Right lobe of liver (tissue), 6 donors: Measurements from ENCODE around the gene GSG1L. TPM values are rescaled to one million over a fixed set of nuclear protein-coding genes. Genes with fewer than 3 reads are reported as not detected.

Source experiments
- ATAC-seq, 4 donors: fragments of 200-7000 bp; cut with Tn5 transposase; one replicate each; pipeline ENCODE4 v1.9.1; 2020; ENCODE audit warnings: mild to moderate bottlenecking in 4 of 4, moderate library complexity in 4 of 4
- DNase-seq, 3 donors: peaks; one replicate each; pipeline ENCODE4 v3.0.0-alpha.2; 2020
- H3K27ac ChIP-seq, 3 donors: fragments of 200-600 bp; one replicate each; pipeline ENCODE4 v1.8.0; 2022
- H3K27me3 ChIP-seq, 2 donors: fragments of 200-600 bp; one replicate each; pipeline ENCODE4 v1.8.0; 2022
- H3K36me3 ChIP-seq, 4 donors: fragments of 200-600 bp; sonication (generic) in 1 of 4; one replicate each; pipeline versions ENCODE4 v1.5.1 to v1.8.0; 2017 to 2022; ENCODE audit warnings: control low read depth in 1 of 4
- H3K4me1 ChIP-seq, 4 donors: fragments of 200-600 bp; sonication (generic) in 1 of 4; one replicate each; pipeline versions ENCODE4 v1.5.1 to v1.8.0; 2017 to 2022; ENCODE audit warnings: control low read depth in 1 of 4
- H3K4me3 ChIP-seq, 3 donors: fragments of 200-600 bp; one replicate each; pipeline ENCODE4 v1.8.0; 2022
- H3K9me3 ChIP-seq, 4 donors: fragments of 200-600 bp; sonication (generic) in 1 of 4; one replicate each; pipeline versions ENCODE4 v1.5.1 to v1.8.0; 2017 to 2022; ENCODE audit warnings: control low read depth in 1 of 4
- POLR2A ChIP-seq: fragments of 450-650 bp; IDR thresholded peaks from one replicate; pipeline ENCODE4 v1.6.1; 2017; ENCODE audit warnings: antibody characterized with exemption, mild to moderate bottlenecking
- WGBS: methylation state at CpG from one replicate; pipeline ENCODE4 v1.1.6; 2018; ENCODE audit warnings: low coverage, low lambda C conversion rate; ENCODE audit not compliant: insufficient coverage; ENCODE audit errors: missing lambda C conversion rate; 5-methylcytosine and 5-hydroxymethylcytosine counted together
- intact Hi-C, 2 donors: fragments of 100-400 bp; cut with DNase I; formaldehyde crosslinking; loops; one replicate each; pipeline versions ENCODE4 v1.11.2 to v1.14.1; 2022
- total RNA-seq, 6 experiments: library from RNA; depleted of rRNA in 2 of 6; stranded (reverse); fragments of >200 nt in 2 of 6; fragmentation: NEBNext Ultra II Directional in 3 of 6; extraction: Animal tissue kit (Norgen Biotek cat#: 25700) in 3 of 6; gene quantifications; one replicate each; pipeline versions ENCODE4 v1.1.0 to v1.2.4, GENCODE V29; 2016 to 2023
- TF ChIP-seq, protein P1 (sequence below), 4 donors: fragments of 200-600 bp in 3 of 4; fragments of 450-650 bp in 1 of 4; IDR thresholded peaks; one replicate each; pipeline versions ENCODE4 v1.5.1 to v1.8.0; 2016 to 2022; ENCODE audit warnings: antibody characterized with exemption in 4 of 4, mild to moderate bottlenecking in 2 of 4
- donor health status: DM: no; HTN: yes; CAD: no.
- donor health status: DM: no; HTN: no; CAD: no.
- donor health status: DM: no; HTN: no; CAD: no.
- donor health status: DM: no; HTN: yes; CAD: no.
- donor health status: DM: no; HTN: yes; CAD: no.

The GSG1L gene
- total RNA-seq, 6 experiments from 2014 or later, result 0.33 TPM; not detected in 5

DNA sequence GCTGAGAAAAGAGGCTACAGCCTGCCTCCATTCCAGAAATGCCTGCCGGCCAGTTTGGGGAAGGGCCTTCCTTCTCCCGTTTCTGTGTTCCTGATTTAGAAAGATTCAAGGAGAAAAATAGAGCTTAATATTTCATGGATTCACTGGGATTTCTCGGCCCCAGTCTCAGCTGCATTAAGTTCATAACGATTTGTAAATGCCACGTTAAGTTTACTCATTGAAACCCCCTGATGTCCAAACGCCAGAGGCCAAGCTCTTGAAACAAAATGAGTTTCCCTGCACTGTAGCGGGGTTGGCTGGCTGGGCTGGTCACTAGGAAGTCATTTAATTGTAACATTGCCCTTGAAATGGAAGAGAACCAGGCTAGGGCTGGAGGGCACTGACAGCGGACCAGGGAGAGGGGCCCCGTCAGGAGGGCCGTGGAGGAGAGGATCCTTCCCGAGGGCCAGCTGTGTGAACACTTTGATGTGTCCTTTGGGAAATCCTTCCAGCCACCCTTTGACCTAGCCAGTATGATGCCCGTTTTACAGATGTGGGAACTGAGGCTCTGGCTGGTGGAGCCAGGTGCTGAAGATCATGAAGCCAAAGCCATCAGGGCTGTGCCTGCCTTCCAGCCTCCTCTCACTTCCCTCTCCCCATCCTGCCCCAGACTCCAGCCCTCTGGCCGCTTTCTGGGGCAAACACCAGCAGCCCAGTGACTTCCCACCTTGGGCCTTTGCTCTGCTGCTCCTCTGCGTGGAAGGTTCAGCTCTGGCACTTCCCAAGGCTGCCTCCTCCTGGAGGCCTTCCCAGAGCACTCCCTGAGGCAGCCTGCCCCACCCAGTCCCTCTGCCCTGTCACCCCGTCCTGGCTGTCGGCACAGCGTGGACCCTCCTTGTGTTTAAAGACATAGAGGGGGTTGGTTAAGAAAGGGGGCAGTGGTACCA is 293.0 kb downstream of the GSG1L start:
- DNase-seq (no peak), ATAC-seq (no peak)
- intact Hi-C loops, result no loop called here
- H3K4me3 ChIP-seq, result no peak overlapping the region
- no peaks in the 10 kb centered on the region for H3K36me3 ChIP-seq
- no peaks in the 10 kb centered on the region for H3K27me3 ChIP-seq
- TF ChIP-seq, protein P1, sequence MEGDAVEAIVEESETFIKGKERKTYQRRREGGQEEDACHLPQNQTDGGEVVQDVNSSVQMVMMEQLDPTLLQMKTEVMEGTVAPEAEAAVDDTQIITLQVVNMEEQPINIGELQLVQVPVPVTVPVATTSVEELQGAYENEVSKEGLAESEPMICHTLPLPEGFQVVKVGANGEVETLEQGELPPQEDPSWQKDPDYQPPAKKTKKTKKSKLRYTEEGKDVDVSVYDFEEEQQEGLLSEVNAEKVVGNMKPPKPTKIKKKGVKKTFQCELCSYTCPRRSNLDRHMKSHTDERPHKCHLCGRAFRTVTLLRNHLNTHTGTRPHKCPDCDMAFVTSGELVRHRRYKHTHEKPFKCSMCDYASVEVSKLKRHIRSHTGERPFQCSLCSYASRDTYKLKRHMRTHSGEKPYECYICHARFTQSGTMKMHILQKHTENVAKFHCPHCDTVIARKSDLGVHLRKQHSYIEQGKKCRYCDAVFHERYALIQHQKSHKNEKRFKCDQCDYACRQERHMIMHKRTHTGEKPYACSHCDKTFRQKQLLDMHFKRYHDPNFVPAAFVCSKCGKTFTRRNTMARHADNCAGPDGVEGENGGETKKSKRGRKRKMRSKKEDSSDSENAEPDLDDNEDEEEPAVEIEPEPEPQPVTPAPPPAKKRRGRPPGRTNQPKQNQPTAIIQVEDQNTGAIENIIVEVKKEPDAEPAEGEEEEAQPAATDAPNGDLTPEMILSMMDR (IDR thresholded peaks at IDR 0.05), result no peak
- TF ChIP-seq POLR2A, result no peak
- WGBS, result 93% methylated on average over 10 of the region's 17 CpGs
- H3K4me1 ChIP-seq, result no peaks in the 10 kb centered on the region
- no peaks in the 10 kb centered on the region for H3K9me3 ChIP-seq
- no peak overlapping the region for H3K27ac ChIP-seq

DNA sequence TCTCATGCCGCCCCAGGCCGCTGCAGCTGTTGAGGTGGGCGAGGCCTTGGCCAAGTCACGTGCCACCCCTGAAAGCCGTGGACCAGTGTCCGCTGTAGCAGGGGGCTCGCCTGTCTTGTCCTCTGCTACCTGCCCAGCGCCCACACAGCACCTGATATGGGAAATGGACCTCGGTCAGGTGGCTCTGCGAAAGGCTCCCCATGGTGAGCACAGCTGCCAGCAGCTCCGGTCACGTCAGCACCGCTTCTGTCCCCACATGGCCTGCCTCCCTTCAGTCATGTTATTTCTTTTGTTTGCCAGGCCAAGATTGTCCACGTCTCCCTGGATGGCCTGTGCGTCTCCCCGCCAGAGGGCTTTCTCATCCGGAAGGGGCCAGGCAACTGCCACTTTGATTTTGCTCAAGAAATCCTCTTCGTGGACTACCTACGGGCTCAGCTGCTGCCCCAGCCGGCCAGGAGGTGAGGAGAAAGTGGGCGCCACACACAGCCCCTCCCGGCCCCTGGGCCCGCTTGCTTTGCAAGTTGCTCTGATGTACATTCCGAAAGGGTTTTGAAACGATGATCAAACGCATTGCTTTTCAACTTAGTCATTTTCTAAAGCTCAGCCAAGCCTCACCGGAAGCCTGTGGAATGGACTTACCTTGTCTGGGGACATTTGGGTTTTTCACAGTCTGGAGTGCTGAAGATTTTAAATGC is 293.8 kb downstream of the GSG1L start:
- H3K27me3 ChIP-seq, result no peaks in the 10 kb centered on the region
- no peaks in the 10 kb centered on the region for H3K4me1 ChIP-seq
- intact Hi-C loops, result no loop called here
- ATAC-seq (no peak), DNase-seq (peak in 1 of 3 donors; percentile 37)
- 94% methylated on average over 14 of the region's 27 CpGs for WGBS
- H3K9me3 ChIP-seq, result no peaks in the 10 kb centered on the region
- no peak overlapping the region for H3K4me3 ChIP-seq
- H3K36me3 ChIP-seq, result no peaks in the 10 kb centered on the region
- H3K27ac ChIP-seq, result no peak overlapping the region
- TF ChIP-seq, protein P1 (IDR thresholded peaks at IDR 0.05), result no peak
- TF ChIP-seq POLR2A, result no peak

DNA sequence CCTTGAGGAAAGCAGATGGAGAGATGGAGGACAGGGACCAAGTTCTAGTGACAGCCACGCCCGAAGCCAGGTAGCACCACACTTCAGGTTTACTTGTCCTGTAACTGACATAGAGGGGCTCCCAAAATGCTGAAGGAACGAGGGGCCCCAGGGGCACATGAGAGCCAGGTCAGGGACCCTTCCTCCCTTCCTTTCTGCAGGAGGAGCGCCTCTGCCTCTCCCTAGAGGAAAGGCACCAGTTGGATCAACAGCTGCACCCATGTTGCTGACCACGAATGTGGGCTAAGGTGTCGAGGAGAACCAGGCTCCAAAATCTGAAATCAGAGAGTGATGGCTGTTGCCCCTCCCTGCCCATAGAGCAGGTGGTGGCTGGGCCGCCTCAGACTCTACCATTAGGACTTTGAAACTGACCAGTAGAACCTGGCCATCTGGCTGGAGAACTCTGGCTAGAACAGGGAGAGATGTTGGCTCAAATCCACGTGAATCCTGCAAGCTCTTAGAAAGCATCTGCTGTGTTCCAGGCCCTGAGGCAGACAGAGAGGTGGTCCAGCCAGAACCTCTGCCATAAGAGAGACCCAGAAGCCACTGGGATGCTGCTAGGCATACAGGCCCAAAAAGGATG is 294.8 kb downstream of the GSG1L start:
- Histone ChIP-seq H3K9me3 (no peaks in the 10 kb centered on the region), H3K4me3 (no peak overlapping the region), H3K4me1 (no peaks in the 10 kb centered on the region), H3K27ac (no peak overlapping the region), H3K36me3 (no peaks in the 10 kb centered on the region), H3K27me3 (no peaks in the 10 kb centered on the region)
- 86% methylated on average over 4 of the region's 8 CpGs for WGBS
- no peak for ATAC-seq
- intact Hi-C loops, result no loop called here
- DNase-seq, result no peak
- TF ChIP-seq POLR2A, result no peak
- TF ChIP-seq, protein P1 (IDR thresholded peaks at IDR 0.05), result no peak

DNA sequence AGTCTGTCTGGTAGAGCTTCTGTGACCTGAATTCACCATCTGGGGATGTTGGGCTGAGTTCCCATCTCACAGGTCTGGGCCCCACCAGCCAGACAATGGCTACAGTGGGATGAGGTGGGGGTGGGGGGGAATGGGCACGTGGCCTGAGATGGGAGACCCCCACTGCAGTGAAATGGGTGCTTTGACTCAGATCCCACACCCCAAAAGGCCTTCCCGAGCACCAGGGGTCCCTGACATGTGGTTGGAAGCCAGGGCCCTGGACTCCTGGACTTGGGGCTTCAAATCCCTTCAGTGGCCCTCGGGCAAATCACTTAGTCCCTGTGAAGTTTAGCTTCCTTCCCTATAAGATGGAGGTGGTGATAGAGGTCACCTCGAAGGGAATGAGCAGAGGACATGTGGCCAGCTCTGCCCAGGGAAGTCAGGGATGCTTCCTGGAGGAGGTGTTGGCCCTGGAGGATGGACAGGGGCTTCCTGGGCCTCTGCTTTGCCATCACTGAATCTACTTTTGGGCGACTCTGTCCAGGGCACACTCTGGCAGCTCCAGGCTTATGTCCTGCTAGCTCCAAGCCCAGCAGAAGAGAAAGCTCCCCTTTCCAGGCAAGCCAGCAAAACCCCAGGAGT is 295.4 kb downstream of the GSG1L start:
- H3K9me3 ChIP-seq, result no peaks in the 10 kb centered on the region
- no peak for DNase-seq
- 100% methylated on average over 1 of the region's 5 CpGs for WGBS

More for the DNA sequence above, 295.4 kb downstream of the GSG1L start:
- no peaks in the 10 kb centered on the region for H3K4me1 ChIP-seq
- H3K36me3 ChIP-seq, result no peaks in the 10 kb centered on the region
- TF ChIP-seq, protein P1 (IDR thresholded peaks at IDR 0.05), result no peak
- TF ChIP-seq POLR2A, result no peak
- intact Hi-C loops, result no loop called here
- no peak for ATAC-seq
- no peaks in the 10 kb centered on the region for H3K27me3 ChIP-seq
- no peak overlapping the region for H3K4me3 ChIP-seq
- no peak overlapping the region for H3K27ac ChIP-seq
